ENCODE measurements around the gene LIME1. TPM values are rescaled to one million over a fixed set of nuclear protein-coding genes. Genes with fewer than 3 reads are reported as not detected.
A peak's percentile ranks its signal among the peaks of the same experiment; 100 is the strongest.

LIME1 gene
- polyA plus RNA-seq, 3 donors = 2.8 to 5.2 (median 3.8) TPM

DNA sequence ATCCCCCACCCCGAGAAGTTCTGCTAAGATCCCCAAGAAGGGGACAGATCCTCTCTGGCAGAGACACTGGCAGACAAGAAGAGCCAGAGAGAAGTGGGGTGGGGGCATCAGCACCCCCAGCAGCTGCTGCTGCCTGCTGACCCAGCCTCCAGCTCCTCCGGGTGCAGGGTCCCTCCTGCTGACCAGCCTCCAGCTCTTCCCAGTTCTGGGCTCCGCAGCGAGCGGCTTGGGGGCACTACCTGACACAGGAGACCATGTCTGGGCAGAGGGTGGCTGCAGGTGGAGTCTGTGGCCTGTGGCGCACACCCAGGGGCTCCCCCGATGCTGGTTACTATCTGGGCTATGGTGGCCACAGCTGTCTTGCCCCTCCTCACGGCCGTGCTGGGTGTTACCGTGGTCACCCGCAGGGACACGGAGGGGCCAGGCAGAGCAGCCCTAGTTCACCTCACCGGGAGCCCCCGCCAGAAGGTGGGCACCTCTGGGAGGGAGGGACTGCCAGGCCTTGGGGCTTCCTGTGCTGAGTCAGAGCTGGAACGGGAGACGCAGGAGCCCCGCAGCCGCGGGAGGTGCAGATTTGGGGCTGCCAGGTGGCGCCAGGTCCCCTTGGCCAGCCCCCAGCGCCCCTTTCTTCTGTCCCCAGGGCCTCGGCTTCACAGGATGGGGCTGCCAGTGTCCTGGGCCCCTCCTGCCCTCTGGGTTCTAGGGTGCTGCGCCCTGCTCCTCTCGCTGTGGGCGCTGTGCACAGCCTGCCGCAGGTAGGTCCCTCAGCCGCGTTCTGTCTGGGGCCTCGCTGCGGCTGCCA lies 630 bp downstream of the LIME1 start:
- DNase-seq (ENCODE audit: low read depth in 3 of 3, low spot score in 2 of 3) = no peak

DNA sequence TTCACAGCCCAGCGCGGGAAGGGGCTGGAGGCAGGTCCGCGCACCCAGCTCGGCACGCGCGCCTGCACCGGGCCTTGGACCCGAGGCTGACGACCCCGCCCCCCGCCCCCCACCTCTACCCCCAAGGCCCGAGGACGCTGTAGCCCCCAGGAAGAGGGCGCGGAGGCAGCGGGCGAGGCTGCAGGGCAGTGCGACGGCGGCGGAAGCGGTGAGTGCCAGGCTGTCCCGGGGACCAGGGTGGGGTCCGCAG lies 1.2 kb downstream of the LIME1 start:
- DNase-seq (ENCODE audit: low read depth in 3 of 3, low spot score in 2 of 3) = no peak

DNA sequence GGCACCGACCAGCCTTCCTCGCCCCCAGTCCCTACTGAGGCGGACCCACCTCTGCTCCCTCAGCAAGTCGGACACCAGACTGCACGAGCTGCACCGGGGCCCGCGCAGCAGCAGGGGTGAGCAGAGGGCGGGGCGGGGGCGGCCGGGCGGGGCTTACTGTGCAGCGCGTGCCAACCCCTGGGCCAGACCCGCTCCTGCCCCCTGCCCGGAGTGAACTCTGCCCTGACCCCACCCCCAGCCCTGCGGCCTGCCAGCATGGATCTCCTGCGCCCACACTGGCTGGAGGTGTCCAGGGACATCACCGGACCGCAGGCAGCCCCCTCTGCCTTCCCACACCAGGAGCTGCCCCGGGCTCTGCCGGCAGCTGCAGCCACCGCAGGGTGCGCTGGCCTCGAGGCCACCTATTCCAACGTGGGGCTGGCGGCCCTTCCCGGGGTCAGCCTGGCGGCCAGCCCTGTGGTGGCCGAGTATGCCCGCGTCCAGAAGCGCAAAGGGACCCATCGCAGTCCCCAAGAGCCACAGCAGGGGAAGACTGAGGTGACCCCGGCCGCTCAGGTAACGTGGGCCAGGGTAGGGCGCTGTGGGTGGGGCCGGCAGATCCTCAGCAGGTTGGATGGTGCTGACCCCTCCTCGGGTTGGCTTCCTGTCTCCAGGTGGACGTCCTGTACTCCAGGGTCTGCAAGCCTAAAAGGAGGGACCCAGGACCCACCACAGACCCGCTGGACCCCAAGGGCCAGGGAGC lies 1.7 kb downstream of the LIME1 start:
- DNase-seq (ENCODE audit: low read depth in 3 of 3, low spot score in 2 of 3) = no peak

DNA sequence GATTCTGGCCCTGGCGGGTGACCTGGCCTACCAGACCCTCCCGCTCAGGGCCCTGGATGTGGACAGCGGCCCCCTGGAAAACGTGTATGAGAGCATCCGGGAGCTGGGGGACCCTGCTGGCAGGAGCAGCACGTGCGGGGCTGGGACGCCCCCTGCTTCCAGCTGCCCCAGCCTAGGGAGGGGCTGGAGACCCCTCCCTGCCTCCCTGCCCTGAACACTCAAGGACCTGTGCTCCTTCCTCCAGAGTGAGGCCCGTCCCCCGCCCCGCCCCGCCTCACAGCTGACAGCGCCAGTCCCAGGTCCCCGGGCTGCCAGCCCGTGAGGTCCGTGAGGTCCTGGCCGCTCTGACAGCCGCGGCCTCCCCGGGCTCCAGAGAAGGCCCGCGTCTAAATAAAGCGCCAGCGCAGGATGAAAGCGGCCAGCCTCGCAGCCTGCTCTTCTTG lies 2.2 kb downstream of the LIME1 start:
- peak in 1 of 3 donors; percentile 43 for DNase-seq (ENCODE audit: low read depth in 3 of 3, low spot score in 2 of 3)

DNA sequence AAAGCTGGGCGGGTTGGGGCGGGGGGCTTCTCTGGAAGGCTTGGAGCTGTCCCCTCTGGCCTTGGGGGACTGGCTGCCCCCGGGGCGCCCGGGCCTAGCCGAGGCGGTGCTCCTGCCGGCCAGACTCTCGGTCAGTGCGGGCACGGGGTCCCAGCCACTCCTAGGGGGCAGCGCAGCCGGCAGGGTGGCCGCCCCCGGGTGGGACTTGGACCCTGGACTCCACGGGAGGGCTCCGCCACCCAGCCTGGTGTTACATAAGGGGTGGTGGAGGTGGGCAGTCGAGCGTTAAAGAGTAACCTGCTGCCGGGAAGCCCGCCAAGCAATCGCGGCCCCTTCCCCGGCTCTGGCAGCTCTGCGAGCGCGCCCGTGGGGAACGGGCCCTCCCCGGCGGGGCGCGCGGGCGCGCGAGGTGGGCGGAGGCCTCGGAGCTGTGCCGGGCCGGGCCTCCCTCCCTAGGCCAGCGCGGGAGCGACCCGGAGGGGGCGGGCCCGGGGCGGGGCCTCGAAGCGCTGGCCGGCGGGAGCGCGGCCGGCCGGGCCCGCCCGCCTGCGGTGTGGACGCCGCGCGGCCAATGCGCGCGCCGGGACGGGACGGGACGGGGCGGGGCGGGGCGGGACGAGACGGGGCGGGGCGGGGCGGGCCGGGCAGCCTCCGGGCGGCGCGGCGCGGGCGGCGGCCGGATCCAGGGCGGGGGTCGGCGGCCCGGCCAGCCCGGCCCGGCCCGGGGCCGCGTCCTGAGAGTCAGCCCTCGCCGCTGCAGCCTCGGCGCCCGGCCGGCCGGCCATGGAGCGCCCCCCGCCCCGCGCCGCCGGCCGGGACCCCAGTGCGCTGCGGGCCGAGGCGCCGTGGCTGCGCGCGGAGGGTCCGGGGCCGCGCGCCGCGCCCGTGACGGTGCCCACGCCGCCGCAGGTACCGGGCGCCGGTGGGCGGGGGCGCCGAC lies 2.9 kb downstream of the LIME1 start, which contains the start of gene SLC2A4RG:
TSS of gene SLC2A4RG (plus strand) at position 647 of the 940 bp plus-strand sequence. CDS start at position 784, 137 bp downstream.
- DNase-seq (ENCODE audit: low read depth in 3 of 3, low spot score in 2 of 3) = peak; percentile 36 to 70 (median 60)

DNA sequence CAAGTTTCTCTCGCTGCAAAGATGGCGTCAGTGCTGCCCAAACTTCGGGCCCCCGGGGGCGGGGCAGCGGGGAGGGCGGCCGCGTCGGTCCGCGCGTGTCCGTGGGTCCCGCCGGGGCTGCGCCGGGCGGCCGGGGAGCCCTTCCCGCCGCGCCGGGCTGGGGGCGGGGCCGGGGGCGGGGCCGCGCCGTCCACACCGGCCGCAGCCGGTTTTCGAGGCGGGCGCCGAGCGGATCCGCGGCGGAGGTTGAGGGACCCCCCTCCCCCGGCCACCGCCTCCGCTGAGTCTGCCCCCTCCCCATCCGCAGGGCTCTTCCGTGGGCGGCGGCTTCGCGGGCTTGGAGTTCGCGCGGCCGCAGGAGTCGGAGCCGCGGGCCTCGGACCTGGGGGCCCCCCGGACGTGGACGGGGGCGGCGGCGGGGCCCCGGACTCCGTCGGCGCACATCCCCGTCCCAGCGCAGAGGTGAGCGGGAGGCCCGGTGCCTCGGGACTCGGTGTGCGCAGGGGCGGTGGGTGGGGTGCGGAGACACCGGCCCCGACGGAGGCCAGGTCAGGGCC lies 3.7 kb downstream of the LIME1 start:
- no peak for DNase-seq (ENCODE audit: low read depth in 3 of 3, low spot score in 2 of 3)

DNA sequence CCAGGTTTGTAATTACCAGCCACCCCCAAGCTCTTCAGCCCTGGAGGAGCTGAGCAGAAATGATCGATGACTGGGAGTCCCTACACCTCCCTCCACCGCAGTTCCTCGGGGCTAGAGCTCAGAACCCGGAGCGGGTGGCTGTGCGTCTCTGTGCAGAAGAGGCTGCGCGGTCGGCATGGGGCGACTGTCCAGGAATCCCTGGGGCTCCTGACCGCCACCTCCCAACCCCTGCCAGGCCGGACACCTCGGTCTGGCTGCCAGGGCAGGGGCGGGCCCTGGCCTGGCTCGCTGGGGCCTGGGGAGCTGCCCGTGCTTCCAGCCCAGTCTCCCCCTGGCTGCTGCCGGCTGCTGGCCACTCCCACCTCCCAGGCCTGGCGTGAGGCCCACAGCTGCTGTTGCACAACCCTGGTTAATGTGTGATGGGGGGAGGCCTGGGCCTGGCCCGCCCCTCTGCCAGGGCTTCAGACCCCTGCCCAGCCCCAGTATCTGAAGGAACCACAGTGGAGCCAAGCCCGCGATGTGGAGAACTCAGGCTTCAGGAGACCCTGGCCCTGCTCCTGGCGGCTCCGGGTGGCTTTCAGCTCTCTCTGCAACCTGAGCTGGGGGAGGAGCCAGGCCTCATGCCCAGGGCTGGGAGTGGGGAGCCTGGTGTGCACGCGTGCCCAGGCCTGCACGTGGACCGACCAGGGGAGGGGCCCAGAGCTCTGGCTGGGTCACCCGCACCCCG lies 4.3 kb downstream of the LIME1 start:
- peak; percentile 60 to 76 (median 73) for DNase-seq (ENCODE audit: low read depth in 3 of 3, low spot score in 2 of 3)

DNA sequence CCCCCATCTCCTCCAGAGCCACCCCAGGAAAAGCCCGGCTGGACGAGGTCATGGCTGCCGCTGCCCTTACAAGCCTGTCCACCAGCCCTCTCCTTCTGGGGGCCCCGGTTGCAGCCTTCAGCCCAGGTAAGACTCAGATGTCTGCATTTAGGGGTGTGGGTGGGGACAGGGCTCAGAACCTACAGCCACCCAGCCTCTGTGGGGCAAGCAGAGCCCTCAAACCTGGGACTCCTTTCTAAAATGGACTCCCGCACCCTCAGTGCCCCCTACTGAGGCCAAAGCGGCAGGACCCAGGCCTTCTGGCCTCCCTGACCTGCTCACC lies 4.9 kb downstream of the LIME1 start:
- no peak for DNase-seq (ENCODE audit: low read depth in 3 of 3, low spot score in 2 of 3)

DNA sequence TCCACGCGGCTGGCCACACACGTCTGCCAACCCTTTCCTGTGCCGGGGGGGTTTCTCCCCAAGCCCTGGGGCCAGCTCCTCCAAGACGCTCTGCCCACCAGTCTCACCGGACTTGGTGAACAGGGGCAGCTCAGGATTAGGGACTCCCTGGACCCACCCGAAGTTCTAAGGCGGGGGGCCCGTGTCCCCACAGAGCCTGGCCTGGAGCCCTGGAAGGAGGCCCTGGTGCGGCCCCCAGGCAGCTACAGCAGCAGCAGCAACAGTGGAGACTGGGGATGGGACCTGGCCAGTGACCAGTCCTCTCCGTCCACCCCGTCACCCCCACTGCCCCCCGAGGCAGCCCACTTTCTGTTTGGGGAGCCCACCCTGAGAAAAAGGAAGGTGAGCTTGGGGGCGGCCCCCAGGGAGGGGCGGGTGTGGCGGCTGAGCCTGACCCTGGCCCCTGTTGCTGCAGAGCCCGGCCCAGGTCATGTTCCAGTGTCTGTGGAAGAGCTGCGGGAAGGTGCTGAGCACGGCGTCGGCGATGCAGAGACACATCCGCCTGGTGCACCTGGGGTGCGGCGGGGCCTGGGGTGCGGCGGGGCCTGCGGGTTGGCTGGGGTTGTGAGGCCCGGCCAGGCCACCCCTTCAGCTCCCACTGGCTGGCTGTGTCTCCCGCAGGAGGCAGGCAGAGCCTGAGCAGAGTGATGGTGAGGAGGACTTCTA lies 5.4 kb downstream of the LIME1 start:
- no peak for DNase-seq (ENCODE audit: low read depth in 3 of 3, low spot score in 2 of 3)

DNA sequence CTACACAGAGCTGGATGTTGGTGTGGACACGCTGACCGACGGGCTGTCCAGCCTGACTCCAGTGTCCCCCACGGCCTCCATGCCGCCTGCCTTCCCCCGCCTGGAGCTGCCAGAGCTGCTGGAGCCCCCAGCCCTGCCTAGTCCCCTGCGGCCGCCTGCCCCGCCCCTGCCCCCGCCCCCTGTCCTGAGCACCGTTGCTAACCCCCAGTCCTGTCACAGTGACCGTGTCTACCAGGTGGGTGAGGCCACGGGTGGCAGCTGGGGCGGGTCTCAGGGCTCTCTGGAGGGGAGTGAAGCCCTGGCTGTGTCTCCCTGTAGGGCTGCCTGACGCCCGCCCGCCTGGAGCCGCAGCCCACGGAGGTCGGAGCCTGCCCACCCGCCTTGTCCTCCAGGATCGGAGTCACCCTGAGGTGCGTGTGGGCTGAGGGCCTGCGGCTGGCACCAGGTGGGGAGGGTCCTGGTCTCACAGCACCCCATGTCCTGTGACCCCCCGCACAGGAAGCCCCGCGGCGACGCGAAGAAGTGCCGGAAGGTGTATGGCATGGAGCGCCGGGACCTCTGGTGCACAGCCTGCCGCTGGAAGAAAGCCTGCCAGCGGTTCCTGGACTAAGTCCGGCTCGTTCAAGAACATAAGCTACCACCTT lies 6.0 kb downstream of the LIME1 start:
- DNase-seq (ENCODE audit: low read depth in 3 of 3, low spot score in 2 of 3) = no peak

DNA sequence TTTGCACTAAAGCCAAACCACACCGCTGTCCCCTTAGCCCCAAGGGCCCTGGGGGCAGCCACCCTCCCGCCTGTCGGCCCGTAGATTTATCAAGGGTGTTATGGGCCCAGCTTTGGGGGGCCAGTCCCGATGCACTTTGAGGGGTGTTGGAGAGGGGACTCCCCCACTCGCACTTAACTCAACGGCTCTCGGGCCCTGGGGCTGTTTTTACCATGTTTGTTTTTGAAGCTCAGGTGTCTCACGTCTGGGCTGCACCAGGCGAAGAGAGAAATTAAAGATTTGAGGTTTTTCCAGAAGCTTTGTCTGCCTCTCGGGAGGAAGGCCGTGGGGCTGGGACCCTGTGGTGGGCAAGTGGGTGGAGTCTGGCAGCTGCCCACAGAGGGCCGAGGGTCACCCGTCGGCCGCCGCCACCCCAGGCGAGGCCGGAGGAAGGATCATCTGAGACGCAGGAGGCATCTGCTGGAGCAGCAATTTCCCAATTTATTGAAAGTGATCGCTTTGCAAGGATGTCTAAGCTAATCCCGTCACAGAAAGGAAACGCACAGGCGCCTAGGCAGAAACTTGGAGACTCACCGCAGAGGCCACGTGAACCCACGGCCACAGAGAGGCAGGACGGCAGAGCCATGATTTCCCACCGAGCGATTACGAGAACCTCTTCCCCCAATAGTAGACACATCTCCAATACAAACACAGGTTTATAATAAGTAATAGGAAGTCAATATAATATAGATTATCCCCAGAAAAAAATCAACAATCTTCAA lies 6.9 kb downstream of the LIME1 start:
- DNase-seq (ENCODE audit: low read depth in 3 of 3, low spot score in 2 of 3) = no peak

DNA sequence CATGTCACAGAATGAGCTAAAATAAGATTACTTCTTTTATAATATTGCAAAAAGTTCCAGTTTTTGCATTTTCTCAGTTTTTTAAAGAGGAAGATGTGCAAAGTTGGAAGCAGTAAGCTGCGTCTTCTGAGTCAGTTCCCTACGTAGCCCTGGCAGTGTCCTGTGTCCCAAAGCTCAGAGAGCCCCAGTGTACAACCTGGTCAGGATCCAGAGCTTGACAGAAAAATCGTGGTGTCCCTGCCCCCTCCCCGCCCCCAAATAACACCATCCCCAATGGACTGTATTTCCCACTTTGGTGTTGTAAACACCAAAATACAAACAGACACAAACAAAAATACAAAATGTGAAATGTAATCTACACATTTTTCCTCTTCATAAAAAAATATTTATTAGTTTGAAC lies 7.7 kb downstream of the LIME1 start:
- no peak for DNase-seq (ENCODE audit: low read depth in 3 of 3, low spot score in 2 of 3)

DNA sequence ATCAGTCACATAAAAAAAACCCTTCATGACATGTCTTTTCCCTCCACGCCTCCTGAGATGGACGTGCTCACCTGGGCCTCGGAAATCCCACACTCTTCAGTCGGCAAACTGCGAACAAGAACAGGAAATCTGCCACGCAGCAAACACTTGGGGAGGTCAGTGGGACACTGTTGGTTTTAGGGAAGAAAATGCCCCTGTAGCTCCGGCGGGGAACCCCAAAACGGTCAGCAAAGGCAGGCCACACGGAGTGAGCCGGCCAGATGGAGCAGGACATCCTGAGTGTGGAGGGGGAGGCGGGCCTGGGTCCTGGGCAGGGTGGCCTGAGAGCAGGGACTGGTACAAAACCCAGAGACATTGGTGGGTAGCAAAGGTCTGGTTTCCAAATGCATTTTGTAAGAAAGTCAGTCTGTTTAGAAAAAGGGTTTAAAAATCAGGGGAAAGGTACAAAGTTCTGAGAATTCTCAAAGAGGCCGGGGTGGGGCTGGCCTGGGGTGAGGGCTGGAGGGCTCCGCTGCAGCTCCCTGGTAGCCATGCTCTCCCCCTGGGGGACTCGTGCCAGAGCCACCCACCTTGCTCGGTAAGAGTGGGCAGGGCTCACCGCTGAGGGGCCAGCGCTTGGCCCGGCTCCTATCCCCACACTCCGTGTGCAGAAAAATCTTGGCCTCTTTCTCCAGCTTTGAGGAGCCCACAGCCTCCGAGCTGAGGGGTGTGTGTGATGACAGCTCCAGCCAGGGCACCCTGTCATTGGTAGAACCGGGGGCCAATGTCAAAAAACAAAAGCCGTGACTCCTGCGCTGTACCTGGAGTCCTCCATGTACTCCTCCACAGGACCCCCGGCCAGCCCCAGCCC lies 8.3 kb downstream of the LIME1 start:
- DNase-seq (ENCODE audit: low read depth in 3 of 3, low spot score in 2 of 3) = no peak

DNA sequence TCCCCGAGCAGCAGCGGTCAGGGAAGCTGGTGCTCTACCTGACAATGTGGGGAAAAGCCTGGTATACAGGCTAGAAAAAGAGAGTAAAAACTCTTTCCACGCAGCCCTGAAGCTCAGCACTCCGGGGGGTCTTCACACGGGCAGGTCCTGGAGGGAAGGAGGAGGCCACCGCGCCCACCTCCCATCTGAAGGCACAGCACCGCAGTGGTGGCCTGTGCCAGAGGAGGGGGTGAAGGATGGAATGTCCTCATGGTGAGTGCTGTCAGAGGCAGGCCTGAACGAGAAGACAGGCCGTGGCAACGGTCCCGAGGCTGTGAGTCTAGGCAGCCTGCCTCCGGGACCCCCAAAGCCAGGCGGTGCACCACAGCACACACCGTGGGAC lies 9.0 kb downstream of the LIME1 start:
- DNase-seq (ENCODE audit: low read depth in 3 of 3, low spot score in 2 of 3) = no peak

DNA sequence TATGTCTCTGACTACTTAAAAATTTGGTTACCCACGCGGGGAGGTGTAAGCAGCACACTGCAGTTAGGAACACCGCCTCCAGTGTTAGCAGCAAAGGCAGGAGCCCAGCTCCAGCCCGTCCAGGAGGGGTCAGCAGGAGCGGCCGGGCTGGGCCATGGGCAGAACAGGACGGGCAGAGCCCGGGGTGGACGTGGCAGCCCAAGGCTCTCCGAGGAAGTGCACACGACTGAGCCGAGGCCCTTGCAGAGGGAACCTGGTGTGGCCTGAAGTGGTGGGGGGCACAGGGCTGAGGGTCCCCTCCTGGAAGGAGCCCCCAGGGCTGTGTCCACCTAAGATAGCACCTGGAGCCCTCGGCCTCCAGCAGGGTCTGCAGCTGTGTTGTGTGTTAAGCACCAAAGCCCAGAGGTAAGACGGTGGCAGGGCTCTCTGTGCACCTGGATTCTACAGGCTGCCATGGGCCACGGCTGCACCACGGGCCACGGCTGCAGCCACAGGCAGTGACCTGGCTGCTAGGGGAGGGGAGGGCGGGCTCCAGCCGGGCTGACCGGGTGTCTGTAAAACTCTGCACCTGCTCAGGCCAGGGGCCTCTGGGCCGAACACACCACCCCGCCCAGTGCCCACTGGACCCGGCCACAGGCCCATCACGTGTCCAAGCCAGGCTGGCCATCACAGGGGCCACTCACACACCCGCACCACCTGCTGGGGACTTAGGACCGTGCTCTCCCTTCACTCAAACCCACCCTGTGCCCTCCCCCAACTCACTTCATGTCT lies 9.7 kb downstream of the LIME1 start:
- no peak for DNase-seq (ENCODE audit: low read depth in 3 of 3, low spot score in 2 of 3)

DNA sequence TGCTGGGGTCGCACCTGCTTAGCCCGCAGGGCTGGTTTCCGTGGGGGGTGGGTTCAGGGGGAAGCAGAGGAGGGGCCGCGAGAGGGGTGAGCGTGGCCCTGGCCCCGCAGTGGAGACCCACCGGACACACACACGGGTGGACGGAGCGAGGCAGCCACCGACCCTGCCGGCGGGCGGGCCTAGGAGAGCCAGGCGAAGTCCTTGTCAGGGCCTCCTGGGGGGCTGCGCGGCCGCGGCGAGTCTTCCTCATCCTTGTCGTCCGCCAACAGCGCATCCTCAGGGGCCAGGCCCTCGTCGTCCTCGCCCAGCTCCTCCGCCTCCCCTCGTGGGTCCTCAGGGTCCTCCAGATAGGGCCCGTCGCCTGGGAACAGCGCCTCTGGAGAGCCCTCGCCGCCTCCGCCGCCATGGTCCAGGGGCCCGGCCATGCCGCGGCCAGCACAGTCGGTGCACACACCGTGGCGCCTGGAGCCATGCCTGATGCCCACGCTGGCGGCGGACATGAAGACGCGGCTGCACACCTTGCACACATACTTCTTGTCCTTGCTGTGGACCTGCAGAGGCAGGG lies 10.4 kb downstream of the LIME1 start:
- DNase-seq (ENCODE audit: low read depth in 3 of 3, low spot score in 2 of 3) = no peak

All from right renal cortex interstitium (tissue), 3 donors.